GM18870 (cell line): ENCODE results near the gene CBL.
"Not testable (repeated sequence)": the region's sequence is repeated elsewhere in the genome, so short reads cannot be mapped to it uniquely, and the experiment has no call there.

Experiments
- ATAC-seq: cut with Tn5 transposase; IDR thresholded peaks from one replicate; pipeline ENCODE4 v1.9.1; 2021; ENCODE audit warnings: moderate library complexity; ENCODE audit not compliant: unreplicated experiment

Gene CBL

GRCh38 chr11:119184399-119184798 lies 21.7 kb upstream of the CBL start:
- not testable (repeated sequence) for ATAC-seq

GRCh38 chr11:119185981-119186634 lies 20.0 kb upstream of the CBL start:
- no peak for ATAC-seq

DNA sequence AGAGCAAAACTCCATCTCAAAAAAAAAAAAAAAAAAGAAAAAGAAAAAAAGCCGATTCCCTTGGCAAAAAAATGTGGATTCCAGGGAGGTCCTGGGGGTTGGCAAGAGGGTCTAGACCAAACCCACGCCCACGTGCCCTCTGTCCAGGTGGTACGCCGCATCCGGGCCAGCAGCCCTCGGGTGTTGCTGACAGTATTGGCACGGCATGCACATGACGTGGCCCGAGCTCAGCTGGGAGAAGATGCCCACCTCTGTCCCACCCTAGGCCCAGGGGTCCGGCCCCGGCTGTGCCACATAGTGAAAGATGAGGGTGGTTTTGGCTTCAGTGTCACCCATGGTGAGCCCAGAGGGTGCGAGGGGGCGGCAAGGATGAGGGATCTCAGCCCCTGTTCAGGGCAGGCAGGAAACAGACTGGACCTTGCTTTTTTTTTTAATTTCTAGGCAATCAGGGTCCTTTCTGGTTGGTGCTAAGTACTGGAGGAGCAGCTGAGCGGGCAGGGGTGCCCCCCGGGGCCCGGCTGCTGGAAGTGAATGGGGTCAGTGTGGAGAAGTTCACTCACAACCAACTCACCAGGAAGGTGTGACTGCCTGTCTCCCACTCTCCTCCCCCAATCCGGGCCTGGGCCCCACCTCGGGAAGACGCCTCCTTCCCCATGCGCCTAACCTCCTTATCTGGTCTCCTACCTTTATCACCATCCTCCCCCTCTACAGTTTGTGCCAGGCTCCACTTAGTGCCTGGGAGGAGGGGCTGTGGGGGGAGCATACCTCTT lies 18.8 kb upstream of the CBL start:
- ATAC-seq = no peak

DNA sequence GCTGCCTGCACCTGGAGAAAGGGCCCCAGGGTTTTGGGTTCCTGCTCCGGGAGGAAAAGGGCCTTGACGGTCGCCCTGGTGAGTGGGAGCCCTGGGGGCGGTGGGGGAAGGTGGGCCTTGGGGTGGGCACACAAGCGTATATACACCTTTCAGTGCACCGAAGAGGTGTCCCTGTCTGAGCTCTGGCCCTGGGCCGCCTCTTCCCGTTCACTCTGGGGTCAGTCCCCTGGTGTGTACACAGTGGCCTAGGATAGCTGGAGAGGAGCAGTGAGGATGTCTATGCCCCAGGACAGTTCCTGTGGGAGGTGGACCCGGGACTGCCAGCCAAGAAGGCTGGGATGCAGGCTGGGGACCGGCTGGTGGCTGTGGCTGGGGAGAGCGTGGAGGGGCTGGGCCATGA lies 18.1 kb upstream of the CBL start:
- no peak for ATAC-seq

DNA sequence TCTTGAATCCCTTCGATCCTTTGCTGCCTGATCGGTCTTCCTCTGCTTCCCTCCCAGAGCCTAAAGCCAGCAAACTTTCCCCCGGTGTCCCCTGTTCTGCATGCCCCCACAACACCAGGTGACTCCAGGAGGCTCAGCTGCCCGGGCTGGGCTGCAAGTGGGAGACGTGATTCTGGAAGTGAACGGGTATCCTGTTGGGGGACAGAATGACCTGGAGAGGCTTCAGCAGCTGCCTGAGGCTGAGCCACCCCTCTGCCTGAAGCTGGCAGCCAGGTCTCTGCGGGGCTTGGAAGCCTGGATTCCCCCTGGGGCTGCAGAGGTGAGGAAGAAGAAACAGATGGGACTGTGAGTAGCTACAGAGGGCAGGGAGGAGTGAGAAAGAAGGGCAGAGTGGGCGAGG lies 17.3 kb upstream of the CBL start:
- ATAC-seq = no peak

DNA sequence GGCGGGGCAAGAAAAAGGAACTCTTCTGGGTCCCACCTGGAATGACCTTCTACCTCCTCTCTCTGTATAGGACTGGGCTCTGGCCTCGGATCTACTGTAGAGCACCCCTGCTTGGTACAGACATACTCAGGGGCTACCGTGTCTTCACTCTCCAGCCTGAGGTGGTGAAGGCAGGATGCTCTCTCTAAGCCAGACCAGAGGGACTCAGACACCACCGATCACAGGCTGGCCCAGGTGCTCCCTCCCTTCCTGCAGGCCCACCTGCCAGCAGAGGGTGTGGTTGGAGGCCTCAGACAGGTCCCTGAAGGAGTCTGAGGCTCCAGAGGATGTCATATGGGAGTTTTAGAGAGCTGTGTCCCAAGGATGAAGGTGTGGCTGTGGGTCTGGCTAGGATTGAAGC lies 16.7 kb upstream of the CBL start:
- no peak for ATAC-seq

GRCh38 chr11:119190531-119190930 lies 15.6 kb upstream of the CBL start:
- ATAC-seq = no peak

- not testable (repeated sequence) for ATAC-seq
Observed at GRCh38 chr11:119191265-119191664, 14.9 kb upstream of the CBL start.

- no peak for ATAC-seq
Observed at GRCh38 chr11:119192111-119192510, 14.0 kb upstream of the CBL start.

DNA sequence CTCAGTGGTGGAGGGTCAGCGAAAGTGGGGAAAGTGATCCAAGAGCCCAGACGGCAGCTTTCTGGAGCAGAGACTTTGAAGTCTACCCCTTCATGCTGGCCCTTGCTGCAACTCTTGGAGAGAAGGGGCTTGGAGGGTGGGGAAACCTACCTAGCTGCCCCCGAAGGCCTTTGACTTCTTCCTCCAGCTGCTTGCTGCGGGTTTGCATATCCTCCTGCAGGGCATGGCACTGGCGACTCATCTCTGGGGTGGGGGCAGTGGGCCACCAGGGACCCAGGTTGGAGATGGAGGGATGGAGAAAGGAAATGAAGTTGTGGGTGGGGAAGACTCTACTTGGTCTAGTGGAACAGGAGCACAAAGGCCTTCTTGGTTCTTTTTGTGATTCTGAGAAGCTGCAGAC lies 13.1 kb upstream of the CBL start:
- no peak for ATAC-seq

DNA sequence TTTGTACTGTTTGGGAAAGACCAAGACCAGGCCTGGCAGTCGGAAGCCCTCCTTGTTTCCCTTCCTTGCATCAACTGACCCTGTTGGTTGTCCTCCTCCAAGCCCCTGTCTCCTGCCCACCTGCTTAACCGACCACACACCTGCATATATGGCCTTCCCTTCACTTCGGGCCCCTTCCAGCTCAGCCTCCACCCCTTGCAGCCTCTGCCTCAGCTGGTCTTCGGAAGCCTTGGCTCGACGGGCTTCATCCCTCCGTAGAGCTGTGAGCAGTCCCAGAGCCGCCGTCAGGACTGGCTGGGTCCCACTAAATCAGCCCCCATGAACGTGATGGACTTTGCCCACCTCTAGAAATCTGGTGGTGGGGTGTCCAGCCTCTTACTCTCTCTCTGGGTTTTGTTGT lies 12.5 kb upstream of the CBL start:
- ATAC-seq = no peak

DNA sequence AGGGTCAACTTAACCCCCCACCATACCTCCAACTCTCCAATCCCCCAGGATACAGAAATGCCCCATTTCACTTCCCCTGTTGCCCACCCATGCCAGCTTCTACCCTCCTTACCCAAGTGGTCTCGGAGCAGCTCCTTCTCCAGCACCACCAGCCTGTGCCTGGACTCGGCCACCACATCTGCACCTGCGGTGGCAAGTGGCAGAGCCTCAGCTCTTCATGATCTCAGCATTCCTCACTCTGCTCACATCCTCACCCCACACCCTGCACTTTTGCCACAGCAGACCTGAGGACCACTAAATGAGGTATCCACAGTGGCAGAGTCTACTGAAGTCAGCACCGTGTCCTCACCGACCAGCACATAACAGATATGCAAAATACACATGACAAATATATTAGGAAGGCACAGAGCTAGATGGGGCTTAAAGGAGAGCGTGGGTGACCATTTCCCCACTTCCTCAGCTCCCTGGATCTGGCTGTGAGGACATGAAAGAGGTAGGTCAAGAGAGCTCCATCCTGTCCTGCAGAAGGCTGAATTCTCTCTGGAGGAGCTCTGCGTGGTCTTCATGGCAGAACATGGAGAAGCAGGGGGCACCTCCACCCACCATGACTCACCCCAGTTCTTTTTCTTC lies 11.2 kb upstream of the CBL start:
- ATAC-seq = no peak

DNA sequence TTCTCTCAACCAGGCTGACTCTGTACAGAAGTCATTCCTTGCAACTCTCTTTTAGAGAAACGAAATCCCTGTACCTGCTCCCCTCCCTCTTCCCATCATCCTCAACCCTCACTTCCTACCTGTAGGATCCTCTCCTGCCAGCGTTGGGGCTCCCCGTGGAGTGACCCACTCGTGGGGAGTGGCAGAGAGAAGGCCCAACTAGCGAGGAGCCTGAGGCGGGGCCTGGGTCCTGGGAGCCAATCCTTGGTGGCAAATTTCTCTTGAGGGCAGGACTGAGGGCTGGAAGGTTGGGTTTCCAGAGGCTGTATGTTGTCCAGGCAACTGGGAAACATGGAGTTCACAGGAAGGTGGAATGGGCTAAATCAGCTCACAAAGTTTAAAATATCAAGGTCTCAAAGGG lies 10.5 kb upstream of the CBL start:
- no peak for ATAC-seq

GRCh38 chr11:119196833-119197483 lies 9.2 kb upstream of the CBL start:
- ATAC-seq = no peak

- ATAC-seq = no peak
Observed at GRCh38 chr11:119198925-119199324, 7.2 kb upstream of the CBL start.

DNA sequence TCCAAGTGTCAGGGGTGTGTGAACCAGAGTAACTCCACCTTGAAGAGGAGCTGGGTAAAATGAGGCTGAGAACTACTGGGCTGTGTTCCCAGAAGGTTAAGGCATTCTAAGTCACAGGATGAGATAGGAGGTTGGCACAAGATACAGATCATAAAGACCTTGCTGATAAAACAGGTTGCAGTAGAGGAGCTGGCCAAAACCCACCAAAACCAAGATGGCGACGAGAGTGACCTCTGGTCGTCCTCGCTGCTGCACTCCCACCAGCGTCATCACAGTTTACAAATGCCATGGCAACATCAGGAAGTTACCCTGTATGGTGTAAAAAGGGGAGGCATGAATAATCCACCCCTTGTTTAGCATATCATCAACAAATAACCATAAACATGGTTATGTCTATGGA lies 4.9 kb upstream of the CBL start:
- ATAC-seq = not testable (repeated sequence)

- ATAC-seq = no peak
Observed at GRCh38 chr11:119202554-119202953, 3.6 kb upstream of the CBL start.

DNA sequence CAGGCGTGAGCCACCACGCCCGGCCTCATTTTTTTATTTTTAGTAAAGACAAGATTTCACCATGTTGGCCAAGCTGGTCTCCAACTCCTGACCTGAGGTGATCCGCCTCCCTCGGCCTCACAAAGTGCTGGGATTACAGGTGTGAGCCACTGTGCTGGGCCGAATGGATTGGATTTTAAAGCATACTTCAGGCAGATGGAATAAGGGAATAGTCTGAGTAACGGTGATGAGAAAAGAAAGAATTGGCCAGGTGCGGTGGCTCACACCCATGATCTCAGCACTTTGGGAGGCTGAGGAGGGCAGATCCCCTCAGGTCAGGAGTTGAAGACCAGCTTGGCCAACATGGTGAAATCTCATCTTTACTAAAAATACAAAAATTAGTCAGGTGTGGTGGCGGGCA lies 2.1 kb upstream of the CBL start:
- no peak for ATAC-seq

- ATAC-seq = no peak
Observed at GRCh38 chr11:119205080-119205479, 1.1 kb upstream of the CBL start.

- no peak for ATAC-seq
Observed at GRCh38 chr11:119206511-119207414, 624 bp downstream of the CBL start.
